HG03558 (cell line): Measurements from ENCODE around the gene WDFY2.
A peak's percentile ranks its signal among the peaks of the same experiment; 100 is the strongest.
"Not testable (repeated sequence)": the region's sequence is repeated elsewhere in the genome, so short reads cannot be mapped to it uniquely, and the experiment has no call there.

Source experiments
- ATAC-seq: cut with Tn5 transposase; IDR thresholded peaks from one replicate; pipeline ENCODE4 v1.9.1; 2021; ENCODE audit warnings: moderate number of reproducible peaks; ENCODE audit not compliant: unreplicated experiment; ENCODE audit errors: extremely low read depth

The WDFY2 gene

DNA sequence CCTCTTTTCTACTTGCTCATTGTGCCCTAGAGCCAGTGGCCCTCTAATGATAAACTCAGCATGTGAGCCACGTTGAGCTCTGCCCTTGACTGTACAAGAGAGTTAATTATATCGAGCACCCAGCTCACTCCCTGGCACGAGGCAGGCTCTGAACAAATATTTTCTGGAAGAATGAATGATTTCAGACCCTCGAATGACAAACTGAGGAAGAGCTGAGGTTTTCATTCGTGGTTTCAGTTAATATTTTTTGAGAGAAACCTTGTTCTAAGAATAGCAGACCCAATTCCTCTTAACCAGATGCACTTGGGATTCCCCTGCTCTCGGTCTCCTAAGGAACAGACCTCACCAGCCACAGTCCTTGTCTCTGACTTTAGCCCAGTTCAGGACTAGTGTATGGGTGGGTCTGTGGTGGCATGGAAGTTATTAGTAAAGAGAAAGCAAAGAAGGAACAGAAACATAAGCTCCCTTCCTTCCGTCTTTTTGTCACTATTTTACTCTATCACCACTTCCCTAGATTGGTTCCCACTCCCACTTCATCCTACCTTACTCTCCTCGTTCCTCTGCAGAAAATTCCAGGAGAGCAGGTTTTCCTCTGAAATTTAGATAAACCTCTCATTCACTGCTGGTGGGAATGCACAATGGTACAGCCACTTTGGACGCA is 22.1 kb upstream of the WDFY2 start:
- ATAC-seq: peak; percentile 78

DNA sequence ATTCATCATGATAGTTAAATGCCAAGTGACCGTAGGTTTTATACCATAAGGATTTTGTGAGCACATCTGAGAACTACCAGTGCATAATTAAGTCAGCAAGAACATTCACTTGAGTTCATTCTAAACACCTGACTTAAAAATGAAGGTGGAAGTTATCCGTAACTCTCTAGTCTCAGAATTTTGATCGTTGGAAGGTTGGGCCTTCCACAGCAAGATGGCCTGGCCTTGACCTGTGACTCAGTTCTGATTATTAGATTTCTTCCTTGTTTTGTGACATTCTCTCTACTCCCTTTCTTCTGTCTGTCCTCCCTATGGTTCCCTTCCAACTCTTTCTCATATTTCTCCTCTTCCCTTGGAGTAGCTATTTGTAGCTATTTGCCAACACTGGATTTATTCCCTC is 20.0 kb upstream of the WDFY2 start:
- no peak for ATAC-seq

DNA sequence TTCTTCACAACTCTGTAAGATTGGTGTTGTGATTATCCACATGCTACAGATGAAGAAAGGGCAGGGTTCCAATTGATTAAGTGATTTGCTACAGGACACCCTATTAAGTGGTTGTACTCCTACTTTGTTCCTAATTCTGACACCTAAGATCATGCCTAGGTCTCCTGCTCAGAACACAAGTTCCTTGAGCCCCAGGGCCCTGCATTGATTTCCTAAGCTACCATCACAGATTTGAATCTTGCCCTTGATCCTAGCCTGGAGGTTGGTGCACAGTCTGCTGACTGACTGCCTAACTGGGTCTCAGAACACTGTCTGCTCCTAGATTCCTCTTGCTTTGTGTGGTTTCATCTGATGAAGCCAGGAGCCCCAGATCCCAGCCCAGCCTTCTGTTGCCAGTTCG is 19.6 kb upstream of the WDFY2 start:
- ATAC-seq: no peak

DNA sequence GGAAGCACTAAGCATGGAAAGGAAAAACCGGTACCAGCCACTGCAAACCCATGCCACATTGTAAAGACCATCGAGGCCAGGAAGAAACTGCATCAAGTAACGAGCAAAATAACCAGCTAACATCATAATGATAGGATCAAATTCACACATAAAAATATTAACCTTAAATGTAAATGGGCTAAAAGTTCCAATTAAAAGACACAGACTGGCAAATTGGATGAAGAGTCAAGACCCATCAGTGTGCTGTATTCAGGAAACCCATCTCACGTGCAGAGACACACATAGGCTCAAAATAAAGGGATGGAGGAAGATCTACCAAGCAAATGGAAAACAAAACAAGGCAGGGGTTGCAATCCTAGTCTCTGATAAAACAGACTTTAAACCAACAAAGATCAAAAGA is 15.3 kb upstream of the WDFY2 start:
- ATAC-seq: not testable (repeated sequence)

DNA sequence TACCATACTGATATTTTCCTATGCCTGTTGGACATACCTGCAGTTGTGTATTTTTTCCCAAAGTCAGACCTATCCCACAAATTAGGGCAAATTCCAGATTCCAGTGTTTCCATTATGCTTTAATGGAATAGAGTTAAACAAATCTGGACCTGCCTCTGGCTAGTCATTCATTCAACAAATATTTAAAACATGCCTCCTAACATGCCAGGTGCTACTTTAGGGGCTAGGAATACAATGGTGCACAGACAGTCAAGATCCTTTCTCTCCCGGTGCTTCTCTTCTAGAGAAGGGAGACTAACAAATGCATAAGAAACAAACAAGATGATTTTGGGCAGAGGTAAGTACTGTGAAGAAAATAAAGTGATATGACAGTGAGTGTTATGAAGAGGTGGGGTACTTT is 7.5 kb upstream of the WDFY2 start:
- no peak for ATAC-seq

DNA sequence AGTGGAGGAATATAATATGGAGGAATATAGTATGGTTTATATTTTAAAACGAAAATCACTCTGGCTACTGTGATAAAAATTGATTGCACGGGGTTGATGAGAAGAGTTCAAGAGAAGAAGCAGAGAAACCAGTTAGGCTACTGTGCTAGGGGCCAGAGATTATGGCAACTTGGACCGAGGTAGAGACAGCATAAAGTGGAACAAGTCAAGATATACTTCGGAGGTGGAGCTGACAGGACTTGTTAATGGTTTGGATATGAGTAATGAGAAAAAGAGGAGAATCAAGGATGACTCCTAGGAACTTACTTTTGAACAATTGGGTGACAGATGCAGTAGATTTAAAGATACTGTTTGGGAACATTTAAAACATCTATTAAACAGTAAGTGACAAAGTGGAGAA is 6.6 kb upstream of the WDFY2 start:
- ATAC-seq: no peak

DNA sequence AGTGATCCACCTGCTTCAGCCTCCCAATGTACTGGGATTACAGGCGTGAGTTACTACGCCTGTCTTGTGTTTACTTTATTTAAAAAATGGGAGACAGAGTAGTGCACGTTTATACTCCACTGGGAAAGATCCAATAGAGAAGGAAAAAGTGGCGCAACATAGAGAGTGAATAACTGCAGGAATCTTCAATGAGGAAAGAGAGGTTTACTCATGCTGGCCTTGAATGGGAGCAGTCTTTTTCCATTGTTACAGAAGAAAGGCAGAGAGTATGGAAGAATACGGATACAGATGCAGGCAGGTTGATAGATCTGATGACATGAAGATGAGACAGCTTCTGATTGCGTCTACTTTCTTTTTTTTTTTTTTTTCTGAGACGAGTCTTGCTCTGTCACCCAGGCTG is 4.6 kb upstream of the WDFY2 start:
- ATAC-seq: no peak

DNA sequence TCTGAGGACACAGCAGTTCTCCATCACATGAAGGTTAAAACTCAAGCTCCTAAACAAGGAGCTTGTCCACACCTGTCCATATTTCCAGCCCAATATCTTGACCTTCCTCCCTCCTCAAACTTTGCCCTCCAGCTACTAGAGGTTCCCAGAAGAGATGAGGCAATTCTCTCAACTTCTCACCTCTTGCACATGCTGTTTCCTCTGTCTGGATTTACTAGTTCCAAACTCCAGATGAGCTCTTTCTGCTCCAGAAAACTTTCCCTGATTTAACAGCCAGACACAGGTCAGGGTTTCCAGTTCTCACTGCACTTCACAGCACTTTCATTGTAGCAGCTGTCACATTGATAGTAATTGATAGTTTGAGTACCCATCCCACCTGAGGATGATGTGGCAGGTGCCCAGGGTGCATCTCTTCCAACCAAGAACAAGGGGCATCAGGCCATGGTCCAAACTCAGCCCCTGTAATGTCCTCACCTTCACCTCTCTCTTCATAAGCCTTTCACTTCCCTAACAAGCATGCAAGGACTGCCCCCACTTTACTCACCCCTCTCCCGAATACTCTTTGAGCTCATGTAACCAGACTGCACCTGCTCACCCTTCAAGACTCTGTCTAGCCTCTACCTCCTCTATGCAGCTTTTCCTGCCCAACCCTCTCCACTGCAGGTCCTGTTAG is 3.0 kb upstream of the WDFY2 start:
- no peak for ATAC-seq

DNA sequence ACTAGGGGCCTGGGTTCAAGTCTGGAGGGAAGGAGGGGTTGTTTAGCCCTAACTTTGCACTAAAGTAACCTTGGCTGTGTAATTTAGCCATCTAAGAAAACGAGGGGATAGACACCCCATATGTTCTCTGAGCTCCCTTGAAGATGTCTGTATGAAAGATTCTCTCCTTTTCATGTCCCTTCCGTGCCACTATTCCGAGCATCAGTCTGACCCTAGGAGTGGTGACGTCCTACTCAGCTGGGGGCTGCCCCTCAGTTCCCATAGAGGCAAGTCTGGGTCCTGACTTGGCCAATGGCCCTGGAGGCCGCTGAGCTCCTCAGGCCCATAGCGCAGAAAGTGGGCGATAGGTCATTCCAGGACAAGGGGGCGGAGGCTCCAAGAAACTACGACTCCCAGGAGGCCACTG is 790 bp upstream of the WDFY2 start:
- ATAC-seq: no peak

DNA sequence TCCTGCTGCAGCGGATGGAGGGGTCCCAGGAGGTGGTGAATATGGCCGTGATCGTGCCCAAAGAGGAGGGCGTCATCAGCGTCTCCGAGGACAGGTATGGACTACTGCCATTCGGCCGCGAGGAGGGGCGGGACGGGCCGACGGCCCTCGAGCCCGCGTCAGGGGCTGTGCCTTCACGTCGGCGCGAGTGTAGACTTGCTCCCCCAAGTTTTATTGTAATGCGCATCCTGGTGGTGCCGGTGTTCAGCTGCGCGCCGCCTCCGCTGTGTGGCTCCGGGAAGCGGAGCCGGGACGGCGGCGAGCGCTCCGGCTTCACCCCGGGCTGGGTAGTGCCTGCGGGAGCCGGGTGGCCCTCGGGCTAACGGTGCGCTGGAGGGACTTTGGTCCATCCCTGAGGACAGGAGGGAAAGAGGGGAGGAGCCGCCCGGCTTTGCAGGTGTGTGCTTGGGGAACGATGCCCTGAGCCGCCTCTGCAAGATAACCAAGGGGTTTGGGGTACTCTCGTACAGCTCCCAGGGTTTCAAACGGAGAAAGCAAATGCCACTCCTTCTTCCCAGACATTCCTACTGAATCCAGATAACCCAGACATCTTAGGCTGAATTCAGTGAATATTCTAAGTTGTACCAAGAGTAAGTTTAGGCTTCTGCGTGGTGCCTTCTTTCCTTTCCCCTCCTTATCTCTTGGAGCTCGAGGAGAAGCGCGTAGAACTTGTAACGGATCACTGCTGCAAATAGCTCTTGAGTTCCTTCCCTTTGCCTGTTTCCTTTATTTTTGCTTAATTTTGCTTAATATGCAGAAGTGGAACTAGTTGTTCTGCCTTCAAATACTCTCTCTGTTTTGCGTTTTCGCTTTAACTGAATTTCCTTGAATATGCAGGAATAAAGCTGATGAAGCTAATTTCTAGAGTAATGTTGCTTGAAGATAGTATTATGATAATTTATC is 740 bp downstream of the WDFY2 start:
- ATAC-seq: peak; percentile 11

DNA sequence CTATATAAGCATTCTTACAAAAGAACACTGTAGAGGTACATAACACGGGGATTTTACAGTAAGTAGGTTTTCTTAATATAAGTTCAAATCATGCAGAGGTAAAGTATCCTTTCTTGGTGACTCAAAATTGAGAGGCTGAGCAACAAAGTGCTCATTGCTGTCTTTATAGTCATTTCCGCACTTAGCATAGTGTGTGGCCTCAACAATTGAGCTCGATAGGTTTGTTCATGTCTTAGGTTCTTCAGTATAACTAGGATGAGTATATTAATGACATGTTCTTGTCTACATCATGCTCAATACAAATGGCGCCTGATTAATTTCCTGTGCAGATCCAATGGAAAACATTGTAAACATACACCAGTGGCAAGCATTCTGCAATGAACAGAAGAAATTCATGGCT is 1.4 kb downstream of the WDFY2 start:
- no peak for ATAC-seq

DNA sequence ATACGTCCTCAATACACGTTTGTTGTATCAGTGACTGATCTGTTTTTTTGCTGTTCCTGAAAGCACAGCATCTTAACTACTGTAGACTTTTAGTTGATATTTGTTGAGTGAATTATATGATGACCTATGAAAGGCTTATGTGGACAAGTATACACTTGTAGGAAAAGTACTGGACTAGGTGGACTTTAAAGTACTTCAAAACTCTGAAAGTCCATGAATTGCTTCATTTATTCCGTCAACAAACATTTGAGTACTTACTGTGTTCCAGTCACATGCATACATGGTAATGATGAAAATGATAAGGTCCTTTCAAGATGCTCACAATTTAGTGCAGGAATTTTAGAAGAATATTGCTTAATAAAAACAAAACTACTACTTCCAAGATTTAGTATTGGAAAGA is 3.1 kb downstream of the WDFY2 start:
- no peak for ATAC-seq

DNA sequence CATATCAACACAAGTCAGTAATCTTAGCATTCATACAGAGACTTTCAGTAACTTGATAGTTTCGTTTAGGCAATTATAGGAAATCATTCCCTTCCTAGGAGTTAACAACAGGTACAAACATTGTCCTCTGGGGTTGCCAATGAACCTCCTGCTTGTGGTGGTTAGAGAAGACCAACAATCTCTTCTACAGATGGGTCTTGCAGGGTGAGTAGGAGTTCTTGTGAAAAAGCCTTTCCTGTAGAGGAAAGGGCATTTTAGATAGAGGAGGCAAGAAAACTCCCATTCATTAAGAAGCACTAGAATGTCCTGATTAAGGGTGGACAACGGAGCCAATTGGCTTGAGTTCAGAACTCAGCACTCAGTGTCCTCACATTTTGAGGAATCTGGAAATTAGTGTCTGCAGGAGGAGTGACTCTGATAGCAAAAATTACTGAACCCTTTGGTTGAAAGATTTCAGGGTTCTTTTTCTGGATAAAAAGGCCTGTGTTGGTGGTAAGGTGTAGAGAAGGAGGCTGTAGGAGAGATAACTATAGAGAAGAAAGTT is 4.2 kb downstream of the WDFY2 start:
- no peak for ATAC-seq

DNA sequence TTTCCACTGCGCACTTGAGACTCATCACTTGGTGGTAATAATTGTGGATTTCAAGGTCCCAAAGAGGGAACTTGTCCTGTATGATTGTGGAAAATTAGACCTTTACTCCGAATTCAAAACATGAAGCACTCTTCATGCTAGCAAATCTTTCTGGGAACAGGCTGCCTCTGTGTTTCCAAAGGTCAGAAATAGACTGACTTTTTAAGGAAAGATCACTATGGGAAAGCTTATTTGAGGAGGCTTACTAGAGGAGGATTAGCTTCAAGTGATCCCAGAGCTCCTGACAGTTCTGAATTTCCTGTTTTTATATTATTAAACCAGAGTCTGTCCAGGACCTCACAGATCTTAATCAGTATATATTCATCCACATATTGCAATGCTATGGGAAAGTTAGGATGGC is 5.5 kb downstream of the WDFY2 start:
- no peak for ATAC-seq

DNA sequence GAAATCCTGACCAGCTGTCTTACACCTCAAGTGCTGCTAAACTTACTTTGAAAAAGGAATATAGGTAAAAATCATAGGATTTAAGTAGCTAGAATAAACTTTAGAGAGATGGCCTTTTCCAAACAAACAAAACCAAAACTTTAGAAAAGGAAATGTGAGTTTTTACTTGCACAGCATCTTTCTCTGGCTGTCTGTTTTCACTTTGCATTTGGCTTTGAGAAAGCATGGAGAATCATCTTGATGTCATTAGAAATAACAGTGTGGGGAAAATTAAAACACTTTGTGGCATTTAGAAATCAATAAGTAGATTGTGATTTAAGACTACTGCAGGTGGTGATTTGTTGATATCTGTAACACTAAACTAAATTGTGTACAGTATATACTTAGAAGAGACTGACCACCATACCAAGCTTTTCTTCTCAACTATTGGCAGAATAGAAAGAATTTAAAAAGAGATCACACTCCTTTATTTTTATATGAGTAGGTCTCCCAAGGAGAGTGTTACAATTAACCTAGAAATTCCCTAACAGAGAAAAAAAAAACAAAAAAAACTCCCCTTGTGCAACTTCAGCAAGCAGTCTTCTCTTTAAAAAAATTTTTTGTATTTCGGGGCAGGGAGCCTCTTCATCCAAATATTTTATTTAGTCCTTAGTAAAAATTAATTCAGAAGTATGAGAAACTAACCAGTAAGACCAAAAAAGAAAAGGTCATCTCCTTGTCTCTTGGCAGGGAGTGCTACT is 6.1 kb downstream of the WDFY2 start:
- no peak for ATAC-seq

DNA sequence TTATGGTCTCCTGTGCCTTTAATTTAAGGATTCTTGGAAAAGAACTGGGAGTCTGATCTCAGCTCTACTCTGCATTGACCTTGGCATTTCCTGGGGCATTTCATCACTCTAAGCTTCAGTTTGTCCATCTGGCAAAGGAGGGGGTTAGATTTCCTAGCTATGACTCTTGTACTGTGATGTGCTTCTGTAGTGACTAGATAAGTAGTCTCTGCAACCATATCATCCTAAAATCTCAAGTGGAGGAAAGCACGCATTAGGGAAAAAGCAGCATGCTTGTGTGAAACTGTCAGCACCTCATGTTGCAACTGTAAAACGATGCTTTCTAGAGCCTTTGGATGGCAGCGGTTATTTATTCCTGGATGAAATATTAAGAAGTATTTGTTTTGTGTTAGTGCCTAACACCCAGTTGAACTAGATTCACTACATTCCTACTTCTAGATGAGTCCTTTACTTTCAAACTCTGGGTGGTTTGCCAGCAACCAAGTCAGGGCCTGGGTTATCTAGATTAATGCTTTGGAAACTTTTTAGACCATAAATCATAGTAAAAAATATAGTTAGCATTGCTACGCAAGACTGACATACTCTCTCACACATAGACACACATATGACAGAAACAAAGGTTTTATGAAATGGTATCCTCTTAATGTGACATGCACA is 6.8 kb downstream of the WDFY2 start:
- no peak for ATAC-seq

DNA sequence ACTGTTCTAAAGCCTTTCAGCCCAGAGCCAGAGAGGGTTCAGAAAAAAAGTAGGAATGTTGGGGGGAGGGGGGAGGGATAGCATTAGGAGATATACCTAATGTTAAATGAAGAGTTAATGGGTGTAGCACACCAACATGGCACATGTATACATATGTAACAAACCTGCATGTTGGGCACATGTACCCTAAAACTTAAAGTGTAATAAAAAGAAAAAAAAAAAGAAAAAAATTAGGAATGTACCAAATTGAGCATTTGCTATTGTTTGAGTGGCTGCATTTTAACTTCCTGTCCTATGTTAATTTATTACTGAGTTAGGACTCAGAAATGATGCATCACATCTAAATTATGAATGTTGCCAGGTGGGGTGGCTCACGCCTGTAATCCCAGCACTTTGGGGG is 7.7 kb downstream of the WDFY2 start:
- ATAC-seq: not testable (repeated sequence)

DNA sequence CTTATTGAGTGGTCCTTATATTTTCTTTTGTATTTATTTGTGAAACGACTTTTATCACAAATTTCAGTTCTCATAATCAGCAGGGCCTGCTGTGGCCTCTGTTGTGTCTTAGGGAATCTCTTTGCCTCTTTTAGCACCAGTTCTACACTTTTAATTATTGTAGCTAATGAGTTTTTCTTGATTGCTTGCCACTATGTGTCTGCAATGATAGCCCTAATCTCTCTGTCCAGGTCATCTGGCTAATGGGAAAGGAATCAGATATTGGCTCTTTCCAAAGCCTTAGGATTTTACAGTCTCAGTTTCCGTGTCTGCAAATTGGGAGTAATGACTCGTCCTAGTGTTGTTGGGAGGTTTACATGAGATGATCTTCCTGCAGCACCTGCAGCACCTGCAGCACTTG is 10.2 kb downstream of the WDFY2 start:
- ATAC-seq: no peak

DNA sequence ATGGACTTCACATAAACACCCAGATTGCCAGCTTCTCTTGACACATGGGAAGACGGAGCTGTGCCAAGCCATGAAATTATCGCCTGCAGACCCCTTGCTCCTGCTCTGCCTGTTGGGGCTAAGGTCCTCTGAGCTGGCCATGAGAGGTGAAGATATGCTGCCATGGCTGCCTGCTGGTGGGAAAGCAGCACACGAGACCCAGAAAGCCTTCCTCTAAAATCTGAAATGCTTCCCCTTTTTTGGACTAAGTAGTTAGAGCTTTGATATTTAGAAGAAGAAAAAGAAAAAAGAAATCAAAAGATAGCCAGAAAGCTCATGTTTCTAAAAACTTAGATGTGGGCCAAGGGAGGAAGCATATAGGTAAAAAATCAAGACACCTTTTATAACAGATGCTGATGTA is 11.2 kb downstream of the WDFY2 start:
- ATAC-seq: no peak

DNA sequence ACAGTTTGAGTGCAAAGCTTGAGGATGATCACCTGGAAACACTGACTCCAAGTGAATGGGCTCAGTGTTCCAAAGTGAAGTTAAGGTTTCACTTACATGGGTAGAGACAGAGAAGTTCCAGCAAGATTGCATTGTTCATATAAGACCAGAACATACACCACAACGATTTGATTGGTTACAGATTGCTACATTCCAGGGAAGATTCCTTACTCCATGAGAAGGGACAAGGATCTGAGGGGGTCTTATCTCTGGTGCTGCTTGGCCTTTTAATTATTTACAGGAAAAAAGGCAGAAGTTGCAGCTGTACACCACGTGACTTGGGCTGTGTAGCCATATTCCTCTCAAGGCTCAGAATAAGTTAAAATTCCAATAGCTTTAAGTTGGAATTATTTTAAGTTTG is 12.3 kb downstream of the WDFY2 start:
- no peak for ATAC-seq
